Prostate gland (tissue), 2 donors: ENCODE data around the gene FIP1L1. TPM values are rescaled to one million over a fixed set of nuclear protein-coding genes. Genes with fewer than 3 reads are reported as not detected.

Experiments used
- DNase-seq: peaks from one replicate; pipeline ENCODE4 v3.0.0-alpha.2; 2019; ENCODE audit warnings: low spot score
- H3K27ac ChIP-seq, 2 donors: fragments of 200-600 bp; sonication (generic); 2 replicates each; pipeline ENCODE4 v1.5.1; 2017 to 2019
- H3K27me3 ChIP-seq: fragments of 200-600 bp; sonication (generic); replicated peaks from 2 replicates; pipeline ENCODE4 v1.5.1; 2019; ENCODE audit not compliant: insufficient read depth
- H3K36me3 ChIP-seq, 2 donors: fragments of 200-600 bp; sonication (generic); 1 replicate in 1 of 2; 2 replicates in 1 of 2; pipeline versions ENCODE4 v1.5.1 to v1.8.1; 2017 to 2019
- H3K4me1 ChIP-seq: fragments of 200-600 bp; sonication (generic); replicated peaks from 2 replicates; pipeline ENCODE4 v1.5.1; 2019
- H3K4me3 ChIP-seq, 2 donors: fragments of 200-600 bp; sonication (generic); 2 replicates each; pipeline ENCODE4 v1.5.1; 2017 to 2019
- H3K9me3 ChIP-seq: fragments of 200-600 bp; sonication (generic); 2 replicates; pipeline ENCODE4 v1.5.1; 2017
- CTCF ChIP-seq, 4 experiments: fragments of 200-600 bp in 2 of 4; fragments of 450-650 bp in 2 of 4; sonication (generic) in 2 of 4; IDR thresholded peaks; 1 replicate in 3 of 4; 2 replicates in 1 of 4; pipeline ENCODE4 v1.5.1; 2016 to 2019; ENCODE audit warnings: antibody characterized with exemption in 4 of 4, mild to moderate bottlenecking in 2 of 4, moderate library complexity in 2 of 4
- POLR2A ChIP-seq: fragments of 450-650 bp; IDR thresholded peaks from one replicate; pipeline ENCODE4 v1.6.1; 2016; ENCODE audit warnings: antibody characterized with exemption, mild to moderate bottlenecking
- POLR2AphosphoS5 ChIP-seq: sonication (generic); formaldehyde crosslinking; IDR thresholded peaks from one replicate; pipeline ENCODE4 v1.6.1; 2017; ENCODE audit warnings: antibody characterized with exemption
- WGBS: methylation state at CpG from one replicate; pipeline ENCODE4 v1.1.5; 2018; 5-methylcytosine and 5-hydroxymethylcytosine counted together
- intact Hi-C: fragments of 100-400 bp; cut with DNase I; formaldehyde crosslinking; loops from one replicate; pipeline ENCODE4 v1.14.2; 2022
- total RNA-seq, 2 donors: library from RNA; depleted of rRNA; stranded (reverse); fragments of >200 nt; gene quantifications; one replicate each; pipeline ENCODE4 v1.1.0, GENCODE V29; 2016

The FIP1L1 gene
- total RNA-seq, 2 donors from 2014 or later, result 41.0 to 63.5 TPM

- 46% methylated on average over 7 of the region's 7 CpGs for WGBS
- Histone ChIP-seq H3K9me3 (no peaks in the 10 kb centered on the region), H3K4me1 (peaks cover 6% of the 10 kb centered on the region), H3K36me3 (no peaks in the 10 kb centered on the region), H3K27me3 (no peaks in the 10 kb centered on the region), H3K4me3 (no peak overlapping the region), H3K27ac (no peak overlapping the region)
- intact Hi-C loops, result no loop called here
- TF ChIP-seq CTCF (IDR thresholded peaks at IDR 0.05) (no peak), POLR2AphosphoS5 (no peak), POLR2A (no peak)
- no peak for DNase-seq
Measured at GRCh38 chr4:53497487-53498244, 120.2 kb downstream of the FIP1L1 start.

GRCh38 chr4:53498706-53499105 is 121.3 kb downstream of the FIP1L1 start:
- no peaks in the 10 kb centered on the region for H3K9me3 ChIP-seq
- intact Hi-C loops, result no loop called here
- WGBS, result 87% methylated on average over 2 of the region's 2 CpGs
- H3K36me3 ChIP-seq, result no peaks in the 10 kb centered on the region
- H3K4me3 ChIP-seq, result no peak overlapping the region
- TF ChIP-seq POLR2AphosphoS5 (no peak), POLR2A (no peak), CTCF (IDR thresholded peaks at IDR 0.05) (no peak)
- no peaks in the 10 kb centered on the region for H3K27me3 ChIP-seq
- no peak for DNase-seq
- H3K4me1 ChIP-seq, result peaks cover 6% of the 10 kb centered on the region
- H3K27ac ChIP-seq, result no peak overlapping the region

- TF ChIP-seq POLR2A, result no peak
- no peak for TF ChIP-seq CTCF (IDR thresholded peaks at IDR 0.05)
- TF ChIP-seq POLR2AphosphoS5, result no peak
- Histone ChIP-seq H3K9me3 (no peaks in the 10 kb centered on the region), H3K27ac (no peak overlapping the region), H3K27me3 (no peaks in the 10 kb centered on the region), H3K36me3 (no peaks in the 10 kb centered on the region), H3K4me1 (peaks cover 6% of the 10 kb centered on the region), H3K4me3 (no peak overlapping the region)
- 94% methylated on average over 1 of the region's 1 CpG for WGBS
- DNase-seq, result no peak
- intact Hi-C loops, result no loop called here
Measured at GRCh38 chr4:53499791-53500190, 122.3 kb downstream of the FIP1L1 start.

- H3K9me3 ChIP-seq, result no peaks in the 10 kb centered on the region
- no peak overlapping the region for H3K4me3 ChIP-seq
- no peak overlapping the region for H3K27ac ChIP-seq
- H3K27me3 ChIP-seq, result no peaks in the 10 kb centered on the region
- TF ChIP-seq POLR2A (no peak), POLR2AphosphoS5 (no peak), CTCF (IDR thresholded peaks at IDR 0.05) (no peak)
- 80% methylated on average over 2 of the region's 2 CpGs for WGBS
- H3K36me3 ChIP-seq, result no peaks in the 10 kb centered on the region
- peaks cover 6% of the 10 kb centered on the region for H3K4me1 ChIP-seq
- no peak for DNase-seq
- intact Hi-C loops, result no loop called here
Measured at GRCh38 chr4:53500546-53500945, 123.1 kb downstream of the FIP1L1 start.

- DNase-seq, result no peak
- H3K27ac ChIP-seq, result no peak overlapping the region
- WGBS, result 100% methylated on average over 4 of the region's 4 CpGs
- no peaks in the 10 kb centered on the region for H3K9me3 ChIP-seq
- no peaks in the 10 kb centered on the region for H3K36me3 ChIP-seq
- no peaks in the 10 kb centered on the region for H3K27me3 ChIP-seq
- intact Hi-C loops, result no loop called here
- TF ChIP-seq CTCF (IDR thresholded peaks at IDR 0.05) (no peak), POLR2AphosphoS5 (no peak), POLR2A (no peak)
- no peak overlapping the region for H3K4me3 ChIP-seq
- H3K4me1 ChIP-seq, result peaks cover 6% of the 10 kb centered on the region
Measured at GRCh38 chr4:53501561-53501960, 124.1 kb downstream of the FIP1L1 start.
